Hepatocyte (in vitro differentiated cells): ENCODE data around the gene STAC2. TPM values are rescaled to one million over a fixed set of nuclear protein-coding genes. Genes with fewer than 3 reads are reported as not detected.

ENCODE experiments used
- DNase-seq: peaks from one replicate; pipeline ENCODE4 v3.0.0-alpha.2; 2016; ENCODE audit warnings: low spot score
- H2AFZ ChIP-seq: fragments of 200-600 bp; sonication (generic); 2 replicates; pipeline ENCODE4 v1.6.0; 2016; ENCODE audit warnings: antibody characterized with exemption, mild to moderate bottlenecking
- H3K27ac ChIP-seq: fragments of 200-600 bp; sonication (generic); 2 replicates; pipeline ENCODE4 v1.5.1; 2016; ENCODE audit warnings: mild to moderate bottlenecking
- H3K27me3 ChIP-seq: fragments of 200-600 bp; sonication (generic); 2 replicates; pipeline ENCODE4 v1.6.1; 2016
- H3K36me3 ChIP-seq: fragments of 200-600 bp; sonication (generic); replicated peaks from 2 replicates; pipeline ENCODE4 v1.5.1; 2016; ENCODE audit warnings: low read depth; ENCODE audit not compliant: insufficient read depth
- H3K4me1 ChIP-seq: fragments of 200-600 bp; sonication (generic); 2 replicates; pipeline ENCODE4 v1.5.1; 2016; ENCODE audit warnings: mild to moderate bottlenecking, moderate library complexity; ENCODE audit not compliant: insufficient read depth
- H3K4me2 ChIP-seq: fragments of 200-600 bp; sonication (generic); 2 replicates; pipeline ENCODE4 v1.6.0; 2016
- H3K4me3 ChIP-seq: fragments of 200-600 bp; sonication (generic); 2 replicates; pipeline ENCODE4 v1.5.1; 2016; ENCODE audit warnings: mild to moderate bottlenecking
- H3K79me2 ChIP-seq: fragments of 200-600 bp; sonication (generic); 2 replicates; pipeline ENCODE4 v1.6.0; 2017; ENCODE audit warnings: mild to moderate bottlenecking
- H3K9me2 ChIP-seq: fragments of 200-600 bp; sonication (generic); replicated peaks from 2 replicates; pipeline ENCODE4 v1.6.0; 2017; ENCODE audit warnings: mild to moderate bottlenecking; ENCODE audit not compliant: insufficient read depth
- H3K9me3 ChIP-seq: fragments of 200-600 bp; sonication (generic); 2 replicates; pipeline ENCODE4 v1.5.1; 2016; ENCODE audit warnings: low read depth, mild to moderate bottlenecking
- H4K20me1 ChIP-seq: fragments of 200-600 bp; sonication (generic); 2 replicates; pipeline ENCODE4 v1.6.0; 2016; ENCODE audit warnings: mild to moderate bottlenecking; ENCODE audit not compliant: insufficient read depth, poor library complexity, severe bottlenecking
- EZH2 ChIP-seq: fragments of 200-600 bp; sonication (generic); IDR thresholded peaks from 2 replicates; pipeline ENCODE4 v1.6.1; 2016; ENCODE audit warnings: antibody characterized with exemption, mild to moderate bottlenecking, borderline replicate concordance
- EZH2phosphoT487 ChIP-seq: fragments of 200-600 bp; sonication (generic); IDR thresholded peaks from one replicate; pipeline ENCODE4 v1.6.1; 2018; ENCODE audit warnings: antibody characterized with exemption, mild to moderate bottlenecking, low read depth, moderate library complexity; ENCODE audit not compliant: unreplicated experiment, severe bottlenecking
- WGBS: methylation state at CpG from one replicate; pipeline ENCODE4 v1.1.6; 2016; ENCODE audit warnings: low lambda C conversion rate; ENCODE audit errors: missing lambda C conversion rate; 5-methylcytosine and 5-hydroxymethylcytosine counted together
- polyA plus RNA-seq: library from polyadenylated mRNA; unstranded; fragments of >200 nt; fragmentation: Nextera tagmentation; extraction: Ambion mirVana; gene quantifications from 2 replicates; pipeline ENCODE4 v1.2.1, GENCODE V29; 2016
- total RNA-seq: library from RNA; depleted of rRNA; stranded (reverse); fragments of >200 nt; gene quantifications from 2 replicates; pipeline ENCODE4 v1.2.3, GENCODE V29; 2014
- TF ChIP-seq, protein P1 (sequence below): fragments of 200-600 bp; sonication (generic); IDR thresholded peaks from 2 replicates; pipeline ENCODE4 v1.5.1; 2016; ENCODE audit warnings: antibody characterized with exemption, mild to moderate bottlenecking; ENCODE audit not compliant: poor library complexity

The STAC2 gene
- total and polyA plus RNA-seq, 2 experiments from 2014 or later, result 0.31 TPM; not detected in 1

DNA sequence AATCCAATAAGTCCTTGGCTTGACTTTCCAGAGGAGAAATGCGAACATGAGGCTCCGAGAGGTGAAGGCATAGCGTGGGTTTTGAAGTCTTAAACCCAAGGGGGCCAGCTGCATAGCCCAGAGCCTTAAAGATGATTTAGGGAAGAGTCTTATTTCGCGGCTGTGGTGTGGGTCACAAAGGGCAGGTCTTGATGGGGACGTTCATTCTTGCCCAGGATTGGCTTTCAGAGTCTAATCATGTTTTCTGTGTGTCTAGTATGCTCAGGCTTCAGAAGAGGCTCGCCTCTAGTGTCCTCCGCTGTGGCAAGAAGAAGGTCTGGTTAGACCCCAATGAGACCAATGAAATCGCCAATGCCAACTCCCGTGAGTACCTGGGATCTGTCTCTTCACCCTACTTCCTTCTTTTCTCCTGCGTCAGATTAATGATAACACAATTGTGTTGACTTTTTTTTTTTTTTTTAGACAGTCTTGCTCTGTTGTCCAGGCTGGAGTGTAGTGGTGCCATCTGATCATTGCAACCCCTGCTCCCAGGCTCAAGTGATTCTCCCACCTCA lies 24.7 kb downstream of the STAC2 start:
- Histone ChIP-seq H3K4me2 (peak overlapping the region; percentile 96), H3K9me2 (no peaks in the 10 kb centered on the region), H3K4me1 (peaks cover 16% of the 10 kb centered on the region), H3K36me3 (no peaks in the 10 kb centered on the region), H3K27me3 (no peaks in the 10 kb centered on the region), H4K20me1 (peaks cover 11% of the 10 kb centered on the region), H3K9me3 (no peaks in the 10 kb centered on the region), H2AFZ (no peak overlapping the region), H3K79me2 (peaks cover 28% of the 10 kb centered on the region), H3K27ac (peak overlapping the region; percentile 93), H3K4me3 (peak overlapping the region; percentile 40)
- WGBS, result 60% methylated on average over 11 of the region's 11 CpGs
- TF ChIP-seq EZH2phosphoT487 (no peak), EZH2 (no peak)
- TF ChIP-seq, protein P1, sequence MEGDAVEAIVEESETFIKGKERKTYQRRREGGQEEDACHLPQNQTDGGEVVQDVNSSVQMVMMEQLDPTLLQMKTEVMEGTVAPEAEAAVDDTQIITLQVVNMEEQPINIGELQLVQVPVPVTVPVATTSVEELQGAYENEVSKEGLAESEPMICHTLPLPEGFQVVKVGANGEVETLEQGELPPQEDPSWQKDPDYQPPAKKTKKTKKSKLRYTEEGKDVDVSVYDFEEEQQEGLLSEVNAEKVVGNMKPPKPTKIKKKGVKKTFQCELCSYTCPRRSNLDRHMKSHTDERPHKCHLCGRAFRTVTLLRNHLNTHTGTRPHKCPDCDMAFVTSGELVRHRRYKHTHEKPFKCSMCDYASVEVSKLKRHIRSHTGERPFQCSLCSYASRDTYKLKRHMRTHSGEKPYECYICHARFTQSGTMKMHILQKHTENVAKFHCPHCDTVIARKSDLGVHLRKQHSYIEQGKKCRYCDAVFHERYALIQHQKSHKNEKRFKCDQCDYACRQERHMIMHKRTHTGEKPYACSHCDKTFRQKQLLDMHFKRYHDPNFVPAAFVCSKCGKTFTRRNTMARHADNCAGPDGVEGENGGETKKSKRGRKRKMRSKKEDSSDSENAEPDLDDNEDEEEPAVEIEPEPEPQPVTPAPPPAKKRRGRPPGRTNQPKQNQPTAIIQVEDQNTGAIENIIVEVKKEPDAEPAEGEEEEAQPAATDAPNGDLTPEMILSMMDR, result no peak
- DNase-seq, result no peak

DNA sequence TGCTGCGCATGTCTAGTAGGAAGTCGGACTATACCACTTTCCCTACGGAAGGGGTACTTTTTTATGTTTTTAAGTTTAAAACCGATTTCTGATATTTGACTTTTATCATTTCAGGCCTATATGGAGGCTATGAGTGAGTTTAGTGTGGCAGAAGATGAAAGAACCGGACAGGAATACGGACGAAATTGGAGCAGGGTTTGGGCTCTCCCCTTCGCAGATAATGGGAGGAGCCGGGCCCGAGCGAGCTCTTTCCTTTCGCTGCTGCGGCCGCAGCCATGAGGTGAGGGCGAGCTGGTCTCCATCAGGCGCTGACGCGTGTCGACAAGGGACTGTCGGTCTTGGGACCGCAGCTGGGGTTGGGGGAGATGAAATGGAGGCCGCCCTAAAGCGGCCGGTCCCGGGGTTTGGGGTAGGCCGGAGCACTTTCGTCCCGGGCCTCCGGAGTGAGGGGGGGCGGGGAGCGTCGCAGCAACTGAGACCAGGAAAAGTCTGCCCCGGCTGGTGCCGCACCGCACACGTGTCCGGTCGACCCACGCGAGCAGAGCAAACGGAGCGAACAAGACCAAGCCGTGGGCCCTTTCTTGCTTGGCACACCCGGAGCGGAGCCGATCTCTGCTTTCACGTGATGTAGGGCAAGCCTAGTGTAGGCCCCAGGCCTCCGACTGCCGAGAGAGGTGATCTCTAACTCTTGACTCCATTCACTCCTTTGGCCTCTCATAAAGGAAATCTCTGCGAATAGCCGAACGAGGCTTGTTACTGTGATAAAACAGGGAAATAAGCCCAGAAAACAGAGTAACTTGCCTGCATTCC lies 25.5 kb downstream of the STAC2 start, which contains the start of gene RPL19:
Gene RPL19, plus strand, starts transcription at position 214 of the 810 bp plus-strand sequence. Its CDS starts 62 bp downstream, at position 276.
- H3K4me3 ChIP-seq, result peak within 1 kb of the TSS; percentile 40
- H3K79me2 ChIP-seq, result peaks cover 30% of the 10 kb centered on the region
- no peaks in the 10 kb centered on the region for H3K9me2 ChIP-seq
- under 1% methylated on average over 47 of the region's 52 CpGs for WGBS
- H3K4me1 ChIP-seq, result peaks cover 18% of the 10 kb centered on the region
- H3K27me3 ChIP-seq, result no peaks in the 10 kb centered on the region
- no peak for TF ChIP-seq EZH2
- peak within 1 kb of the TSS; percentile 93 for H3K27ac ChIP-seq
- peak within 1 kb of the TSS; percentile 96 for H3K4me2 ChIP-seq
- H2AFZ ChIP-seq, result peak within 1 kb of the TSS; percentile 62
- H3K9me3 ChIP-seq, result no peaks in the 10 kb centered on the region
- no peaks in the 10 kb centered on the region for H3K36me3 ChIP-seq
- peak; percentile 88 for DNase-seq
- H4K20me1 ChIP-seq, result peaks cover 11% of the 10 kb centered on the region

DNA sequence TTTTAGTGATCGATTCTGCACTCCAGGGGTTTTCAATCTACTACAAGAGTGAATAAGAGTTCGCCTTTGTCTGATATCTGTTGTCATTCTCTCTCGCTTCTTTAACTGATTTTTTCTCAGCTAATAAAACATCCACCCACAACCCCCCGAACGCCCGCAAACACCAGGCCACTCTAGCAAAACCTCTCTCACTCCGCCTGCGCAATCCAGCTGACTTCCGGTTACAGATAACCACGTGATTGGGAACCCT lies 26.0 kb downstream of the STAC2 start:
- Histone ChIP-seq H3K9me2 (no peaks in the 10 kb centered on the region), H3K4me2 (peak overlapping the region; percentile 96), H3K27ac (peak overlapping the region; percentile 93), H3K36me3 (no peaks in the 10 kb centered on the region), H4K20me1 (peaks cover 11% of the 10 kb centered on the region), H3K4me1 (peaks cover 18% of the 10 kb centered on the region), H3K79me2 (peaks cover 30% of the 10 kb centered on the region), H3K9me3 (no peaks in the 10 kb centered on the region), H3K27me3 (no peaks in the 10 kb centered on the region), H3K4me3 (no peak overlapping the region), H2AFZ (peak overlapping the region; percentile 58)
- TF ChIP-seq EZH2 (no peak), EZH2phosphoT487 (no peak)
- TF ChIP-seq, protein P1, result no peak
- 5% methylated on average over 10 of the region's 10 CpGs for WGBS
- peak; percentile 95 for DNase-seq

DNA sequence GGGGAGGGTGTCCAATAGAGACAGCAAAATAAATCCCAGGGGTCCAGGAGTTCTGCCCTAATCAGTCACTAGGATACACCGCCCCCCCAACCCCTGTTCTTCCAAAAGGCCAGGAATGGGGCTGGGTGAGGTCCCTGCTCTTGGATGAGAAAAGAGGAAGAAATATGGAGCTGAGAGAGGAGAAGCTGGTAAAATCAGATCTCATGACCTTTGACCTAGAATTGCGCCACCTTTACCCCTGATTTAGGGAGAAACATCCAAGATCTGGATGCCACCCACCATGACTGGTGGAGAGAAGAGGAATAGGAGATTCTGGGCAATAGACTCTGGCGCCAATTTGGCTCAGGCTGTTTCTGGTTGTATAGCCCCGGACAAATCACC lies 27.6 kb downstream of the STAC2 start:
- DNase-seq, result no peak
- H2AFZ ChIP-seq, result peak overlapping the region; percentile 91
- no peaks in the 10 kb centered on the region for H3K9me2 ChIP-seq
- H3K4me3 ChIP-seq, result no peak overlapping the region
- H3K4me2 ChIP-seq, result peak overlapping the region; percentile 99
- H3K79me2 ChIP-seq, result peaks cover 30% of the 10 kb centered on the region
- TF ChIP-seq, protein P1, result no peak
- no peak for TF ChIP-seq EZH2phosphoT487
- TF ChIP-seq EZH2, result no peak
- H3K36me3 ChIP-seq, result no peaks in the 10 kb centered on the region
- H3K27ac ChIP-seq, result peak overlapping the region; percentile 55
- no peaks in the 10 kb centered on the region for H3K27me3 ChIP-seq
- WGBS, result 88% methylated on average over 4 of the region's 4 CpGs
- no peaks in the 10 kb centered on the region for H3K9me3 ChIP-seq
- H4K20me1 ChIP-seq, result peaks cover 11% of the 10 kb centered on the region
- H3K4me1 ChIP-seq, result peaks cover 18% of the 10 kb centered on the region
